NT2/D1 (cell line): ENCODE results near the gene DENND4C.
A peak's percentile ranks its signal among the peaks of the same experiment; 100 is the strongest.

Experiments used
- DNase-seq: peaks from one replicate; pipeline ENCODE4 v3.0.0-alpha.2; 2011; ENCODE audit warnings: low read depth, low spot score
- H3K27me3 ChIP-seq: 2 replicates; pipeline ENCODE4 v1.6.0; 2011; ENCODE audit warnings: mild to moderate bottlenecking; ENCODE audit not compliant: insufficient read length, insufficient read depth
- H3K36me3 ChIP-seq: 2 replicates; pipeline ENCODE4 v1.6.1; 2011; ENCODE audit warnings: mild to moderate bottlenecking, low read length, mixed read lengths; ENCODE audit not compliant: insufficient read depth, insufficient read length
- H3K4me1 ChIP-seq: 2 replicates; pipeline ENCODE4 v1.5.1; 2011; ENCODE audit not compliant: insufficient read depth, insufficient read length
- H3K4me3 ChIP-seq: 2 replicates; pipeline ENCODE4 v1.5.1; 2011; ENCODE audit warnings: low read depth; ENCODE audit not compliant: insufficient read length
- H3K9ac ChIP-seq: 2 replicates; pipeline ENCODE4 v1.6.0; 2011; ENCODE audit warnings: low read depth; ENCODE audit not compliant: insufficient read length
- H3K9me3 ChIP-seq: 2 replicates; pipeline ENCODE4 v1.5.1; 2011; ENCODE audit warnings: mild to moderate bottlenecking, low read length; ENCODE audit not compliant: insufficient read depth
- SUZ12 ChIP-seq: IDR thresholded peaks from 2 replicates; pipeline ENCODE4 v1.6.1; 2011; ENCODE audit not compliant: insufficient read length, insufficient read depth; ENCODE audit errors: extremely low read depth
- YY1 ChIP-seq: IDR thresholded peaks from 2 replicates; pipeline ENCODE4 v1.6.1; 2011; ENCODE audit not compliant: insufficient read length, insufficient read depth
- ZNF274 ChIP-seq: IDR thresholded peaks from 2 replicates; pipeline ENCODE4 v1.6.1; 2011; ENCODE audit warnings: mild to moderate bottlenecking, low read depth, low read length

Gene DENND4C

DNA sequence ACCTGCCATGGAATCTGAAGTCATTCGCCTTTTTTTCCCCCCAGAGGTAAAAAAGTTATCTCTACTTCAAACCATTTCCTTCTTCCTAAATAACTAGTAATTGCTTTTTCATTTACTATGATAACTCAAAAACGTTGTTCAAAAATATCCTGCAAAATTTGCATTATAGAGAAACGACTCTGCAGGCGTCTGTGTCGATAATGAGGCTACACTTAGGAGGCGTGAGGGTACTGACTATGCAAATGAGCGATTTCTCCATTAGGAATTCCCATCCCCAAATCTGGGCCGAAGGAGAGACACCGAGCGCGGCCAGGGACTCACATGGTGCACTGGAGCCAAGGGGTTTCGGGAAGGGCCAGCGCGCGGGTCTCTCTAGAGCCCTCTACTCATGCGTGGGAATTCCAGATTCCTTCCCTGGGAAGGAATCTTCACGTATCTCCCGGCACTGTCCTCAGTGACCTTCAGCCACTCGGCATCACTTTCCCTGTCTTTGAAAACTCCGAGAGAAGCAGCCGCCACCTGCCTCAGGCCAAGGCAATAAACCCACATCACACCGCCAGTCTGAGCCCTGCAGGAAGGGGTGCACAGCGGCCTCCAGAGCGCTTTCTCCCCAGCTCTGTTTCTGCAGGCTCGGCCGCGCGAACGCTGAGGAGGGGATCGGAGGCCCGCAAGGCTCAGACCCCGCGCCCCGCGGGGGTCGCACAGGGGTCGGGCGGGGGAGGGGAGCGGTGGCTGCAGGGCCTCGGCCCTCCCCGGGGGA is 718 bp upstream of the DENND4C start:
- Histone ChIP-seq H3K4me3 (peak overlapping the region; percentile 79), H3K4me1 (peaks cover 2% of the 10 kb centered on the region), H3K9ac (peak overlapping the region; percentile 93), H3K36me3 (no peaks in the 10 kb centered on the region), H3K27me3 (peaks cover 18% of the 10 kb centered on the region), H3K9me3 (no peaks in the 10 kb centered on the region)
- TF ChIP-seq SUZ12 (no peak), YY1 (no peak), ZNF274 (no peak)
- DNase-seq = peak; percentile 54

DNA sequence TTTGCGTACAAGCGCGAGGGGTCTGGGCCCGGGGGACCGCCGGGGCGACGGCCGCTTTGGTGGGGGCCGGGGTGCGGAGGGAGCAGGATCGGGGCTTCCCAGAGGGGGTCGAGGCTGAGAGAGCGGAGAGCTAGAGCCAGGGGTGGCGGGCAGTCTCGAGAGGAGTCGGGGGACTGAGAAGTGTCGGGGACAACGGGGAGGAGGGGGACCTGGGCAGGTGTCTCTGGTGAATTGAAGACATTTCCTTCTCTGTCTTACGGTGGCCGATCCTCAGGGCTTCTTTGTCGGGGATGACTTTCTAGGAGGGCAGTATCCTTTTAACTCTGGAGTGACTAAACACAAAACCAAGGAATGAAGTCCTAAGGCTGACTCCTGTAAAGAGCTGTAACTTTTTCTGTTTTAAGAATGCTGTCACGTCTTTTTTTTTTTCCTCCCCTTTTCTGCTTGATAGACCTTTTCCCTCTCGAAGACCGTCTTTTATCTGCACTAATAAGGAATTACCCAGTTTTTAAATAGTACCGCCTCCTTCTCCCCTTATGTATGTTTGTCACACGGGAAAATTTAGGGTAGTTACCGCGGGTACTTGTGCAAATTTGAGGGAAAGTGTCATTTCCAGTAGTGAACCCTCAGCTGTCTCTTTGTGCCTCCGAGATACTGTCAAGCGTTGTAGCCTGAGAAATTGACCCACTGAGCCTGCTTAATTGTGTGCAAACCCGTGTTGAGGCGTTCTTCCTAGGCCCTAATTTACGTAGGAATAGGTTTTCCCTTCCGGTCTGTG is 822 bp downstream of the DENND4C start:
- Histone ChIP-seq H3K36me3 (no peaks in the 10 kb centered on the region), H3K4me1 (peaks cover 2% of the 10 kb centered on the region), H3K9me3 (no peaks in the 10 kb centered on the region), H3K9ac (peak overlapping the region; percentile 93), H3K27me3 (peaks cover 18% of the 10 kb centered on the region), H3K4me3 (peak overlapping the region; percentile 80)
- TF ChIP-seq ZNF274 (no peak), SUZ12 (no peak), YY1 (no peak)
- DNase-seq = peak; percentile 22

DNA sequence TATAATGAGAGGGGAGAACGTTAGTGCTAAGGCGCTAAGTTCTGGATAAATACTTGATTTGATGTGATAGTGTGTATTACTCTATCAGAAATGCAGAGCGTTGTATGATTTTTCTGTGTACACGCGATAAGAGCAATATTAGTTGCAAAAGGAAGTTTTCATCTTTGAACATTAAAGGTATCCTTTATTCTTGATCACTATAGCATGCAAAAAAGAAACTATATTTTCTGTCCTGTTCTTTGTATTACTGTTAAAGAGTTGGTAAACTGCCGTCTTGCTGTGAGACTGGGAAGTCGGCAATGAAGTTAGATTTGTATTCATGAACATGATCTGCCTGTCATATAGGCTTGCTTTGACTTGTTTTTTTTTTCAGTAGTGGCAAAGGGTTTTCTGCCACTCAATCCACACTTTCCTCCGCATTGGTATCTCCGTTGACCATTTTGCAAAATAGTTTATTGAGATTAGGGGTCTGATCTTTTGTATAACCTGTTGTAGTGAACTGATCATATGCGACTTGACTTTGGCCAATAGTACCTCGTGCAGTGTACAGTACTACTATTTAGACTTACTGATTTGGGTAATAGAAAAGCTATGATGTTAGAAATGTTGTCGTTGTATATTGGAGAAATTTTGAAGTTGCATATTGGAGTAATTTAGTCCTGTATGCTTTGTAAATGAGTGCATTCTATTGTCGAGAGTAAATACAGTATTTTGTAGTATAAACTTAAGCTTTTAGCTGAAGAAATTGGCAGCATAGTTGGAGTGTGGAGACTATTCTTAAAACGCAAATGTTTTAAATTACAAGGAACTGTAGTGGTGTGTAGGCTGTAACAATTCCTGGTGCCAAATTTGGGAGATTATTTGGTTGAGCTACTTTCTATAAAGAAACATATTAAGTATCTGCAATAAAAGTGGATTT is 1.7 kb downstream of the DENND4C start:
- peaks cover 18% of the 10 kb centered on the region for H3K27me3 ChIP-seq
- H3K4me1 ChIP-seq = peaks cover 2% of the 10 kb centered on the region
- H3K9me3 ChIP-seq = no peaks in the 10 kb centered on the region
- no peak for TF ChIP-seq ZNF274
- no peak for DNase-seq
- H3K9ac ChIP-seq = peak overlapping the region; percentile 93
- peak overlapping the region; percentile 80 for H3K4me3 ChIP-seq
- H3K36me3 ChIP-seq = no peaks in the 10 kb centered on the region

- peaks cover 2% of the 10 kb centered on the region for H3K4me1 ChIP-seq
- TF ChIP-seq YY1 = no peak
- no peak for TF ChIP-seq SUZ12
- TF ChIP-seq ZNF274 = no peak
- H3K4me3 ChIP-seq = no peak overlapping the region
- no peak for DNase-seq
- no peak overlapping the region for H3K9ac ChIP-seq
- H3K36me3 ChIP-seq = no peaks in the 10 kb centered on the region
- H3K27me3 ChIP-seq = peaks cover 18% of the 10 kb centered on the region
- no peaks in the 10 kb centered on the region for H3K9me3 ChIP-seq
Observed at GRCh38 chr9:19232823-19233194, 2.3 kb downstream of the DENND4C start.

GRCh38 chr9:19233344-19233743 is 2.9 kb downstream of the DENND4C start:
- Histone ChIP-seq H3K9ac (no peak overlapping the region), H3K36me3 (no peaks in the 10 kb centered on the region), H3K27me3 (peaks cover 18% of the 10 kb centered on the region), H3K9me3 (no peaks in the 10 kb centered on the region), H3K4me1 (peaks cover 2% of the 10 kb centered on the region), H3K4me3 (no peak overlapping the region)
- TF ChIP-seq ZNF274 (no peak), YY1 (no peak), SUZ12 (no peak)
- DNase-seq = no peak

- Histone ChIP-seq H3K4me1 (no peaks in the 10 kb centered on the region), H3K4me3 (no peak overlapping the region), H3K36me3 (no peaks in the 10 kb centered on the region), H3K9me3 (no peaks in the 10 kb centered on the region), H3K9ac (no peak overlapping the region), H3K27me3 (no peaks in the 10 kb centered on the region)
- DNase-seq = no peak
- TF ChIP-seq YY1 (no peak), ZNF274 (no peak), SUZ12 (no peak)
Observed at GRCh38 chr9:19239955-19240354, 9.5 kb downstream of the DENND4C start.

DNA sequence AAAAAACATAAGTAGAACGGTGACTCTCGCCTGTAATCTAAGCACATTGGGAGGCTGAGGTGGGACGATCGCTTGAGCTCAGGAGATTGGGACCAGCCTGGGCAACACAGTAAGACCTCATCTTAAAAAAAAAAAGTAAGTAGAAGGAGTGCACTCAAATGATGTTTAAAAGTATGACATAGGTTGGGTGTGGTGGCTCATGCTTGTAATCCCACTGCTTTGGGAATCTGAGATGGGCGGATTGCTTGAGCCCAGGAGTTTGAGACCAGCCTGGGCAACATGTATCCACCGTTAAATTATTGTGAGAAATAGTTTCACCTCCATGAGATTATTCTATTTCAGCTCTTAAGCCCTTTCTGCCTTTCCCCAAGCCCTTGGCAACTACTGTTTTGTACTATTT is 11.2 kb downstream of the DENND4C start:
- H3K36me3 ChIP-seq = no peaks in the 10 kb centered on the region
- TF ChIP-seq ZNF274 = no peak
- no peak for TF ChIP-seq YY1
- no peak for TF ChIP-seq SUZ12
- no peak overlapping the region for H3K4me3 ChIP-seq
- no peak for DNase-seq
- no peaks in the 10 kb centered on the region for H3K4me1 ChIP-seq
- H3K9me3 ChIP-seq = no peaks in the 10 kb centered on the region
- H3K9ac ChIP-seq = no peak overlapping the region
- H3K27me3 ChIP-seq = no peaks in the 10 kb centered on the region
